SK-N-SH treated with all-trans-retinoic acid at 6 μM for 48 hours (cell line): ENCODE measurements around the gene SLC12A8.

Experiments
- BACH2 ChIP-seq: fragments of 250-450 bp; sonication (Bioruptor Pico); IDR thresholded peaks from 2 replicates; pipeline ENCODE4 v1.9.0; 2021; ENCODE audit warnings: mild to moderate bottlenecking, borderline replicate concordance
- TCF4 ChIP-seq: fragments of 250-450 bp; sonication (Bioruptor Pico); IDR thresholded peaks from 2 replicates; pipeline ENCODE4 v1.8.0; 2021; ENCODE audit warnings: mild to moderate bottlenecking, moderate library complexity, borderline replicate concordance

DNA sequence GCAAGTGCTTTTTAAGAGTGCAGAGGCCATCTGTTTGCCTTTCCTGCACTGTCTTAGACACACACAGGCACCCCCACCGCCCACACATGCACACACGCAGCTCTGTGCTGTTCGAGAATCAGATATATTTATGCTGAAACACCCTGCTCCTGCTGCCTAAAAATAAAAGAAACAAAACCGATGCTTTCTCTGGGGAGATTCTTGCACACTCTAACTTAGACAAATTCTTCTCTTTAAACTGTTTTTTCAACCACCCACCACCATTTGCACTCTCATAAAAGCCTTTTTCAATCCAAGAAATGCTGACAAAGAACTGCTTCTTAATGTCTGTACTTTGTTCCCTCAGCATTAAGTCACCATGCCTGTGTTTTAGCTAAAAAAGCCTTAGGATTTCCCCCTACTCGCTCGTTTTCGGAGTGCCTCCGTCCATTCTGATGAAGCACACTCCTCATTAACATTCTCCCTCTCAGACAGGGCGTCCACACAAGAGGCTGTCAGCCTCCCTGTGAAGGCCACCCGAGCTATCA is 26.2 kb downstream of the SLC12A8 start:
- no peak for TF ChIP-seq TCF4
- TF ChIP-seq BACH2: no peak
